Neural progenitor cell (in vitro differentiated cells): ENCODE measurements around the gene TNNC2. TPM values are rescaled to one million over a fixed set of nuclear protein-coding genes. Genes with fewer than 3 reads are reported as not detected.
"Not testable (repeated sequence)": the region's sequence is repeated elsewhere in the genome, so short reads cannot be mapped to it uniquely, and the experiment has no call there.

ENCODE experiments used
- DNase-seq: peaks from one replicate; pipeline ENCODE4 v3.0.0-alpha.2; 2016; ENCODE audit warnings: low spot score
- H2AFZ ChIP-seq: fragments of 200-600 bp; sonication (generic); replicated peaks from 2 replicates; pipeline ENCODE4 v1.6.1; 2016; ENCODE audit warnings: antibody characterized with exemption
- H3F3A ChIP-seq: fragments of 200-600 bp; sonication (generic); 2 replicates; pipeline ENCODE4 v1.6.1; 2016; ENCODE audit warnings: antibody characterized with exemption, low read depth
- H3K27ac ChIP-seq: fragments of 200-600 bp; sonication (generic); 2 replicates; pipeline ENCODE4 v1.5.1; 2016; ENCODE audit warnings: mild to moderate bottlenecking
- H3K27me3 ChIP-seq: fragments of 200-600 bp; sonication (generic); 2 replicates; pipeline ENCODE4 v1.6.1; 2016; ENCODE audit warnings: mild to moderate bottlenecking, moderate library complexity
- H3K36me3 ChIP-seq: fragments of 200-600 bp; sonication (generic); 2 replicates; pipeline ENCODE4 v1.5.1; 2016
- H3K4me1 ChIP-seq: fragments of 200-600 bp; sonication (generic); 2 replicates; pipeline ENCODE4 v1.6.1; 2016; ENCODE audit warnings: mixed run types
- H3K4me2 ChIP-seq: fragments of 200-600 bp; sonication (generic); 2 replicates; pipeline ENCODE4 v1.6.1; 2016
- H3K4me3 ChIP-seq: fragments of 200-600 bp; sonication (generic); 2 replicates; pipeline ENCODE4 v1.5.1; 2016
- H3K79me2 ChIP-seq: fragments of 200-600 bp; sonication (generic); 2 replicates; pipeline ENCODE4 v1.6.1; 2016; ENCODE audit warnings: low read depth
- H3K9ac ChIP-seq: fragments of 200-600 bp; sonication (generic); 2 replicates; pipeline ENCODE4 v1.6.1; 2016
- H3K9me3 ChIP-seq: fragments of 200-600 bp; sonication (generic); 2 replicates; pipeline ENCODE4 v1.5.1; 2016; ENCODE audit warnings: low read depth
- H4K20me1 ChIP-seq: fragments of 200-600 bp; sonication (generic); 2 replicates; pipeline ENCODE4 v1.6.1; 2016; ENCODE audit warnings: low read depth
- H3K27ac Mint-ChIP-seq: 3 replicates; pipeline ENCODE4 v1.8.0; 2021; ENCODE audit warnings: mixed read lengths
- H3K27me3 Mint-ChIP-seq: 2 replicates; pipeline ENCODE4 v1.8.0; 2022; ENCODE audit warnings: low read depth, mild to moderate bottlenecking, inconsistent platforms, moderate library complexity, mixed read lengths; ENCODE audit not compliant: insufficient read depth
- H3K36me3 Mint-ChIP-seq: 3 replicates; pipeline ENCODE4 v1.8.0; 2021; ENCODE audit warnings: mixed read lengths
- H3K4me1 Mint-ChIP-seq: 3 replicates; pipeline ENCODE4 v1.8.0; 2021; ENCODE audit warnings: mixed read lengths
- H3K4me3 Mint-ChIP-seq: 3 replicates; pipeline ENCODE4 v1.8.0; 2021; ENCODE audit warnings: mild to moderate bottlenecking, moderate library complexity, mixed read lengths
- H3K9me3 Mint-ChIP-seq: 3 replicates; pipeline ENCODE4 v1.8.0; 2020; ENCODE audit warnings: mixed read lengths
- CTCF ChIP-seq: fragments of 200-600 bp; sonication (generic); IDR thresholded peaks from 2 replicates; pipeline ENCODE4 v1.5.1; 2017; ENCODE audit warnings: antibody characterized with exemption, mild to moderate bottlenecking
- EZH2 ChIP-seq: fragments of 200-600 bp; sonication (generic); IDR thresholded peaks from 2 replicates; pipeline ENCODE4 v1.6.1; 2017; ENCODE audit warnings: antibody characterized with exemption, mild to moderate bottlenecking, moderate library complexity
- EZH2phosphoT487 ChIP-seq: fragments of 200-600 bp; sonication (generic); IDR thresholded peaks from 2 replicates; pipeline ENCODE4 v1.6.1; 2017; ENCODE audit warnings: antibody characterized with exemption
- total RNA-seq: library from RNA; depleted of rRNA; stranded (reverse); fragments of >200 nt; gene quantifications from 2 replicates; pipeline ENCODE4 v1.2.3, GENCODE V29; 2015; ENCODE audit warnings: low replicate concordance

The TNNC2 gene
- total RNA-seq, result 0.81 TPM in 1 of 2 replicates, not detected in the other

GRCh38 chr20:45827030-45827652 lies at the start of gene TNNC2:
Gene TNNC2, minus strand, starts transcription at chr20:45827312. Its CDS starts 64 bp downstream, at chr20:45827248.
- Histone ChIP-seq H3K27me3 (peaks cover 25% of the 10 kb centered on the region), H3K27ac (no peak within 1 kb of the TSS), H3K4me3 (no peak within 1 kb of the TSS), H3K9me3 (no peaks in the 10 kb centered on the region), H3K79me2 (no peaks in the 10 kb centered on the region), H3K36me3 (no peaks in the 10 kb centered on the region), H3K9ac (no peak within 1 kb of the TSS), H2AFZ (no peak within 1 kb of the TSS), H3K4me2 (no peak within 1 kb of the TSS), H3K4me1 (peaks cover 5% of the 10 kb centered on the region), H3F3A (no peaks in the 10 kb centered on the region), H4K20me1 (no peaks in the 10 kb centered on the region)
- Mint-ChIP-seq H3K4me1 (peaks cover 22% of the 10 kb centered on the region), H3K4me3 (peak within 1 kb of the TSS; percentile 57), H3K36me3 (no peaks in the 10 kb centered on the region), H3K27me3 (peaks cover 15% of the 10 kb centered on the region), H3K9me3 (no peaks in the 10 kb centered on the region), H3K27ac (peak within 1 kb of the TSS; percentile 53)
- no peak for DNase-seq
- TF ChIP-seq CTCF, result no peak
- TF ChIP-seq EZH2, result no peak
- no peak for TF ChIP-seq EZH2phosphoT487

- no peaks in the 10 kb centered on the region for H3K9me3 Mint-ChIP-seq
- no peaks in the 10 kb centered on the region for H3K36me3 Mint-ChIP-seq
- H3K27me3 Mint-ChIP-seq, result no peaks in the 10 kb centered on the region
- no peaks in the 10 kb centered on the region for H3K36me3 ChIP-seq
- no peaks in the 10 kb centered on the region for H3K9me3 ChIP-seq
- H3K4me1 ChIP-seq, result no peaks in the 10 kb centered on the region
- no peaks in the 10 kb centered on the region for H3K79me2 ChIP-seq
- DNase-seq, result no peak
- H3K9ac ChIP-seq, result no peak overlapping the region
- no peak overlapping the region for H3K4me3 Mint-ChIP-seq
- H3F3A ChIP-seq, result no peaks in the 10 kb centered on the region
- no peak overlapping the region for H2AFZ ChIP-seq
- H3K27me3 ChIP-seq, result no peaks in the 10 kb centered on the region
- H3K4me1 Mint-ChIP-seq, result no peaks in the 10 kb centered on the region
- no peaks in the 10 kb centered on the region for H4K20me1 ChIP-seq
- no peak overlapping the region for H3K4me2 ChIP-seq
- H3K27ac ChIP-seq, result no peak overlapping the region
- no peak overlapping the region for H3K27ac Mint-ChIP-seq
- H3K4me3 ChIP-seq, result no peak overlapping the region
- TF ChIP-seq EZH2phosphoT487 (no peak), CTCF (no peak), EZH2 (no peak)
Observed at GRCh38 chr20:45874576-45874975, 47.5 kb upstream of the TNNC2 start.

GRCh38 chr20:45874104-45874481 lies 47.0 kb upstream of the TNNC2 start:
- not testable (repeated sequence) for H3K27me3 Mint-ChIP-seq, H3K4me3 ChIP-seq, H3F3A ChIP-seq, H3K4me3 Mint-ChIP-seq, H3K79me2 ChIP-seq, H3K9me3 Mint-ChIP-seq, DNase-seq, H3K27ac ChIP-seq, H3K9ac ChIP-seq, H3K36me3 Mint-ChIP-seq, H3K9me3 ChIP-seq, H3K4me1 ChIP-seq, H3K4me1 Mint-ChIP-seq, H3K27me3 ChIP-seq, H4K20me1 ChIP-seq, H3K4me2 ChIP-seq, H2AFZ ChIP-seq, H3K36me3 ChIP-seq
- H3K27ac Mint-ChIP-seq, result peak overlapping the region; percentile 46

- Histone ChIP-seq H3K79me2 (no peaks in the 10 kb centered on the region), H3K4me3 (no peak overlapping the region), H3K9me3 (no peaks in the 10 kb centered on the region), H3F3A (no peaks in the 10 kb centered on the region), H3K27me3 (no peaks in the 10 kb centered on the region), H3K27ac (no peak overlapping the region), H2AFZ (no peak overlapping the region), H3K36me3 (no peaks in the 10 kb centered on the region), H4K20me1 (no peaks in the 10 kb centered on the region), H3K9ac (no peak overlapping the region), H3K4me2 (no peak overlapping the region), H3K4me1 (no peaks in the 10 kb centered on the region)
- no peaks in the 10 kb centered on the region for H3K36me3 Mint-ChIP-seq
- H3K4me1 Mint-ChIP-seq, result no peaks in the 10 kb centered on the region
- H3K27me3 Mint-ChIP-seq, result no peaks in the 10 kb centered on the region
- TF ChIP-seq EZH2phosphoT487, result no peak
- peak overlapping the region; percentile 46 for H3K27ac Mint-ChIP-seq
- no peak for DNase-seq
- H3K4me3 Mint-ChIP-seq, result no peak overlapping the region
- no peaks in the 10 kb centered on the region for H3K9me3 Mint-ChIP-seq
Observed at GRCh38 chr20:45873409-45874103, 46.4 kb upstream of the TNNC2 start.
